Endothelial cell of umbilical vein (primary cell): ENCODE data around the gene NID2.

Source experiments
- CTCF ChIP-seq, 2 donors: IDR thresholded peaks; 1 replicate in 1 of 2; 2 replicates in 1 of 2; pipeline ENCODE4 v1.5.1; 2011; ENCODE audit warnings: low read length in 2 of 2, mild to moderate bottlenecking in 2 of 2, moderate library complexity in 2 of 2, control low read depth in 1 of 2, inconsistent platforms in 1 of 2, low read depth in 1 of 2; ENCODE audit not compliant: insufficient read depth in 1 of 2; ENCODE audit errors: extremely low read depth in 1 of 2
- EZH2 ChIP-seq: IDR thresholded peaks from 2 replicates; pipeline ENCODE4 v1.6.1; 2012; ENCODE audit warnings: borderline replicate concordance, low read depth, mild to moderate bottlenecking, moderate library complexity, low read length, inconsistent platforms; ENCODE audit not compliant: severe bottlenecking
- MAX ChIP-seq: IDR thresholded peaks from 2 replicates; pipeline ENCODE4 v1.6.1; 2011; ENCODE audit not compliant: insufficient read depth, insufficient read length
- MYC ChIP-seq: IDR thresholded peaks from one replicate; pipeline ENCODE4 v1.6.1; 2011; ENCODE audit warnings: mild to moderate bottlenecking, low read depth, low read length
- POLR2A ChIP-seq: IDR thresholded peaks from 2 replicates; pipeline ENCODE4 v1.6.1; 2012; ENCODE audit warnings: low read depth, mild to moderate bottlenecking, control low read depth, low read length
- POLR2AphosphoS5 ChIP-seq: IDR thresholded peaks from 2 replicates; pipeline ENCODE4 v1.6.1; 2012; ENCODE audit warnings: low read depth, mild to moderate bottlenecking, control low read depth, low read length, moderate library complexity; ENCODE audit not compliant: insufficient read depth

GRCh38 chr14:52026901-52027300 is 42.0 kb downstream of the NID2 start:
- no peak for TF ChIP-seq CTCF (IDR thresholded peaks at IDR 0.05; ENCODE audit: extremely low read depth in 1 of 2, insufficient read depth in 1 of 2, low read depth in 1 of 2, low read length in 2 of 2)
- TF ChIP-seq POLR2A, result no peak
- TF ChIP-seq MAX, result no peak
- TF ChIP-seq POLR2AphosphoS5, result no peak
- no peak for TF ChIP-seq EZH2
- TF ChIP-seq MYC, result no peak
